ENCODE measurements around the gene PRLHR.

PRLHR gene

GRCh38 chr10:118557946-118558345 is 37.5 kb downstream of the PRLHR start:
- DNase-seq: no peak

- no peak for DNase-seq
These were observed 43.8 kb downstream of the PRLHR start for GRCh38 chr10:118551535-118552100.

DNA sequence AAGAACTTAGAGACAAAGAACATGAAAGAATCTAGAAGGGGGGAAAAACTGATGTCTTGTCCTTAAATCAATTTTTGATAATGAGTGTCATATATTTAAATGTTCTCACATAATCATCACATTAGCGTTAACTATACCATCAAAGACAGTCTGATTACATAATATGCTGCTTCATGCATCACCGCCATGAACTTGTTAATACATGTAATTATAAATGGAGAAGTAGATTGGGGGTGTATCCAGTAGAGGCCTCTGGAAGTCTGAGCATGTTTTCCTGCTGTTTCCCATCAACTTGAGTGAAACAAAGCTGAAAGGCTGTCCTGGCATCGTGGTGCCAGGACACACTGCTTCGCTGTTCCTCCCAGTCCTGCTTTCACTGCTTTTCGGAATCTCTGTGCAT is 48.2 kb downstream of the PRLHR start:
- DNase-seq: no peak

DNA sequence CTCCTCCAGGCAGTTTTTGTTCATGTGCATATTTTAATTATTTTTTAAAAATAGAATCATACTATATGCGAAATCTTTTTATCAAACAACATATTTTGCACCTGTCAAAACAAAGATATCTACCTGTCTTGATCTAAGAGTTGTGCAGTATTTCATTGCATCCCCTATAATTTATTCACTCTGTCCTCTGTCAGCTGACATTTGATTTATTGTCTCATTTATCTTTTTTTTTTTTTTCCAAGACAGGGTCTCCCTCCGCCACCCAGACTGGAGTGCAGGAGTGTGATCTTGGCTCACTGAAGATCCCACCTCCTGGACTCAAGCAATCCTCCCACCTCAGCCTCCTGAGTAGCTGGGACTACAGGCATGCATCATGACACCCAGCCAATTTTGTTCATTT is 49.0 kb downstream of the PRLHR start:
- DNase-seq: no peak

DNA sequence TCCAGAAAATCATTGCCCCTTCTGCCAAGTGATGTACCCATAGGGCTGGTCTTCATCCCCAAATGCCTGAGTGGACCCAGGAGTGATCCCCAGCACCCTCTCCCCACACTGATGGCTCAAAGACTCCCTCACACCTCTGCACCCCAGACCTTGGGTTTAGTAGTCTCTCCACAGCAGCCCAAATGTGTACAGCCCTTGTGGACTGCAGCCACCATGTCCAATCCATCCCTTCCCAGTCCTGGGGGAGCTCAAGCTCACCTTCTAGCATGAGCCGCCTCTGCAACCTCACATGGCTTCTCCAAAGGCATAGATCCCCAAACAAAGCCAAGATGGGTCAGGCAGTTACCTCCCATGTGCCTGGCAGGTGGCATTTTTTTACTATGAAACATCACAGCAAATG is 50.1 kb downstream of the PRLHR start:
- DNase-seq: no peak

- no peak for DNase-seq
These were observed 51.0 kb downstream of the PRLHR start for GRCh38 chr10:118544401-118544948.

DNA sequence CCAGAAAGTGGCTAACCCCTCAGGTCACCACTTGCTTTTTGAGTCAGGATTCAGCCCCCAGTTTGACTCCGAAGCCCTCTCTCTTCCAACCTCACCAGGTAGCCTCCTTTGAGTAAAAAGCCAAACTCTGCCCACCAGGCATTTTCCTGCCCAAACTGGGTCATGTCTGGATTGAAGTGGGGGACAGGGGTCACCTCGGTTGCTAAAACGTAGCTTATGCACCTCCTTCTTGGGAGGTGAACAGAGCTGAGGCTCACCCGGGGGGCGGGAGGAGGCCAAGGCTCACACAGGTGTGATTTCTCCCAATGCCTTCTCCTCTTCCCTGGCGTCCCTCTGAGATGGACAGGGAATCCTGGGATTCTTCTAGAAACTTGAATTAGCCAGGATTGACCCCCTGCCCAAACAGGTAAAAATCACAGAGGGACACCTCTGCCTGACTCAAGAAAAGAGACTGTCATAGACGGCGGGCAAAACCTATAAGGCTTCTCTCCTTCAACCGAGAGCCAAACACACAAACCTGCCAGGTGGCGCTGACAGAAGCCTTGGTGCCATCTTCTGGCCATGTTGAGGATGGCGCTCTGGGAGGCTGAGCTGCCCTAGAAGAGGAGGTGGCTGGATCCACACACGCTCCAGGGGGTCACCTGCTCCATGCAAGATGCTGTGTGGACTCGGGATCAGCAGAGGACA is 51.6 kb downstream of the PRLHR start:
- peak; percentile 17 for DNase-seq

- DNase-seq: no peak
These were observed 52.7 kb downstream of the PRLHR start for GRCh38 chr10:118542745-118543144.

GRCh38 chr10:118542205-118542604 is 53.2 kb downstream of the PRLHR start:
- DNase-seq: no peak

- DNase-seq: no peak
These were observed 53.7 kb downstream of the PRLHR start for GRCh38 chr10:118541718-118542117.

Measured in NCI-H774 (cell line).